Measurements from ENCODE around the gene CUL1.

CUL1 gene

DNA sequence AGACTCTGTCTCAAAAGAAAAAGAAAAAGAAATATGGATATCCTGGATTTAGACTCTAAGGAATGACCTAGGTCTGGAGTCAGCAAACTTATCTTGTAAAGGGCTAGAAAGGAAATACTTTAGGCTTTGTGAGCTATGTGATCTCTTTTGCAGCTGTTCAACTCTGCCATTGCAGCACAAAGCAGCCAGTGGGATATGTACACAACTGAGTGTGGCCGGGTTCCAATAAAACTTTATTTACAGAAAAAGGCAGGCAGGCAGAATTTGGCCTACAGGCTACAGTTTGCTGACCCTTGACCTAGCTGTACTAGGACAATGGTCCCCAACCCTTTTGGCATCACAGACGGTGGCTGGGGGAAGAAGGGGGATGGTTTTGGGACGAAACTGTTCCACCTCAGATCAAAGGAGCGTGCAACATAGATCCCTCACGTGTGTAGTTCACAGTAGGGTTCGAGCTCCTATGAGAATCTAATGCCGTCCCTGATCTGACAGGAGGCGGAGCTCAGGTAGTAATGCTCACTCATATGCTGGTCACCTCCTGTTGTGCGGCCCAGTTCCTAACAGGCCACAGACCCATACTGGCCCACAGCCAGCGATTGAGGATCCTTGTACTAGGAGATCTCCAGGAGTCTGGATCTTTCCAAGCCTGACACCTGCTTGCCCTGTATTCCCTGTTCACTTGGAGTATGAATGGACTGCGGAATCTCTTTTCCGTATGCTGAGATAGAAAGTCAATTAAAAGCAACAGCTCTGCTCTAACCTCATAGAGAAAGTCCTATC, 63.0 kb downstream of the CUL1 start:
- no peak for DNase-seq (ENCODE audit: low read depth)

DNA sequence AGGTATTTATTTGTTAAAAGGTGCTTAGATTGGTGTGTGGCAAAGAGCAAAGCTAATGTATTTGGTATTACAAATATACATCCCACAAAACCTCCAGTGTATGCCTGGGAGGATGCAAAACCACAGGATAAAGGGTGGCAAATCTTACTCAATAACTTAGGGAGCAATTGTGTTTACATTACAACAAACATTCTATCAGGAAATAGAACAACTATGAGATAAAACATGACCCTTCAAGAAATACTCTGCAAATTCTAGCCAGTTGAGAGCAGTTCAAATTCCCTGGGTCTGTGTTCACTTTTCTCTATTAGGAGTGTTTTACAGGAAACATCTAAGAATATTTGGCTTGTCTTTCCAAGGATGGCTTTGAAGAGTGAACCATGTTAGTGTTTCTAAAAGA, 64.9 kb downstream of the CUL1 start:
- DNase-seq (ENCODE audit: low read depth): no peak

DNA sequence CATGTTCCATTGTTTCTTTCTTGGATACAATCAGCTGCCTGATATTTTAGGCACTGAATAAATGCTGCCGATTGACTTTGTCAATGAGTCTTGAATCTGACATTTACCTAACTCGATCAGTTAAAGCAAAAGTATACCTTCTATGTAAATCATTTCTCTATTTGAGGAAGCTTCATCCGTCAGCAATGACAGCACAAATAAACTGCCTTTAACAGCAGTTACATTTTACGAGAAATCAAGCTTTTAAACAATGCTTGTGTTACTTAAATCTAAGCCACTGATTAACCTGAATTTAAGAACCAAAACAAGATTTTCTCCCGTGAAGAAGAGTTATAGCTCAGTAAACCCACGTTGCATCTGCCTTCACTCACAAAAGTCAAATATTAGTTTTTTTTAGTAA, 71.3 kb downstream of the CUL1 start:
- DNase-seq (ENCODE audit: low read depth): no peak

DNA sequence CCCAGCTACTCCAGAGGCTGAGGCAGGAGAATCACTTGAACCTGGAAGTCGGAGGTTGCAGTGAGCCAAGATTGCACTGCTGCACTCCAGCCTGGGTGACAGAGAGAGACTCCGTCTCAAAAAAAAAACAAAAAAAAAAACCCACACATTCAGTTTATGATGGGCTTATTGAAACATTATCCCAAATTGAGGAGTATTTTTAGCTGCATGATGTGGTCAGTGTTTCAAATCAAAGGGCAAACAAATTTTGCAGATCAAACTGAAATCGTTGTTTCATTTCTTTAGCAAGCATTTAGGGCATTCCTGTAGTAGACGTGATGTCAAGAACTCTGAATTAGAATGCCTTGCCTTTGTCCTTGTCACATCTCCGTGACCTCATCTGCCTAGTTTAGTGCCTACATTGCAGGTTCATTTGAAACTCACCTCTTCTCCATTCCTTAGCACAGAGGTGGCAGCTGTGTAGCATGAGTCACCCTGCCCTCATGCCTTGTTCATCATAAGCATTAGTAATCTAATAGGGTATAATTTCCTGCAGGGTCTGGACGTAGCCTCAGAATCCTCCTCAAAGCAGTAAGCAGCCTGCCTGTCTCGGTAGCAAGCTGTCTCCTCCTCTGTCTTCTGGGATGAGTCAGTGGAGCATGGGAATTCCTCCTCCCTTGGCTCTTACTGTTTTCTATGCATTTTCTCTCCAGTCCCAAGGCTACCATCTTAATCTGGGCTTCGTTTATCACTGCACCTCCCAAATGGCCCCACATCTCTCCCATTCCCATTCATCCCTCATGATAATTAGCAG, 73.8 kb downstream of the CUL1 start:
- DNase-seq (ENCODE audit: low read depth): peak; percentile 87

DNA sequence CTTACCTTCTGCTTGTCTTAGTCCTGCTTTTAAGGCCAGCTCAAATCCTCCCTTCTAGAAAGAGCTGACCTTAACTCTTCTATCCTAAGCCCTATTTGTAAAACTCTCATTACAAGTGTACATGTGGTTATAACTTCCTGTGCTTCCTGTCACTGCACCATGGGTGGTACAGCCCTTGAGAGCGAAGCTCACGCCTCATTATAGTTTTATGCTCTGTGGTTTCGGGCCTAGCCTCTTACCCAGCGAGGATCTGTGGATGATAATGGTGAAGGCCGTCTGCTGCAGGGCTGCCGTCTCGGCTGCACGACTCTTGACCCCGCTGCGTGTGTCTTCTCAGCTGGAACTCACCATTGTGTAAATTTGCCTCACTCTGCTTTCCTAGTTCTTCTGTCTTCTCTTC, 74.6 kb downstream of the CUL1 start:
- DNase-seq (ENCODE audit: low read depth): no peak

DNA sequence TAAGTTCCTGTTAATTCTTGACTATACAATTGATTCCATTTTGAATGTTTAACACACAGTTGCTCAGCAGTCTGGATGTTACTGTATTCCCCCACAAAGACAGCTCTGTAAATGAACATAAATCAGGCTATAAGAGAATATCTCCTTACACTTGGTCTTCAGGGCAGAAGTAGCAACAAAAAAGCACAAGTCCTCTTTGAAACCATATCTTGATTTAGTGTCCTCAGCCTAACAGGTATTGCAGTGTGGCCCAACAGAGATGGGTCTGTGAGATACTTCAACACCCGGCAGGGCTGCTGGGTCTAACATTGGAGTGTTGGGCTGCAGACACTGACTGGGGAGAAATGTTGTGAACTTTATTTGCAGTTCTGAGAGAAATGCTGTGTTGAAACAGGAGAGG, 75.8 kb downstream of the CUL1 start:
- no peak for DNase-seq (ENCODE audit: low read depth)

DNA sequence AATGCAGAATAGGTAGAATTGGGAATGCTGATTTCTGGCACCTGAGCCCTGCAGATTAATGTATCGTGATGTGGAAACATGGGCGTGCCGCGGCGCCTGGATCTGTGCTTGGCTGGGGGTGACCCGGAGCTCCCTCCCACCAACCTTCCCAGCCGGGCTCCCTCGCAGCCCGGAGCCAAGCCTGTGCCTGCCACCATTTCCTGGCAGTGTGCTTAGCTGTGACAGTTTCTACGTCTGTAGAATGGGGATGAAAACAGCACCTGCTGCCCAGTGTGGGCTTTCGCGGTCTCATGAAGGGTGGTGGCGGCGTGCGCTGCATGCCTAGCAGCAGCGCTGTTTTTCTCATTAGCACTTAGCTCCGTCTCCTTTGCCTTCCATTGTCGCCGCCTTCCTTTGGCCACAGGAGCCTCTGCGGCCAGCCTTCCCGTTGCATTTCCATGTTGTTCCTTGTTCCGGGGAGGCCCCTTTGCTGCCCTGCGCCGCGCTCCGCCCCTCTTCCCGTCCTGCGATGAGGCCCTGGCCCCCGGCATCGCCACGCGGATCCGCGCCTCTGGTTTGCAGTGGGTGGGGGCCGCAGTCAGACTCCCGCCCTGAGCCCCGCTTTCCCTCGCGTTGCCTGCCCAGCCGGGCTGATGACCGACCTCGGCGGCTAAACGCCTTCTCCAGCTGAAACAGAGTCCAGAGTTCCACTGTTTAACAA, 84.2 kb downstream of the CUL1 start:
- DNase-seq (ENCODE audit: low read depth): no peak

DNA sequence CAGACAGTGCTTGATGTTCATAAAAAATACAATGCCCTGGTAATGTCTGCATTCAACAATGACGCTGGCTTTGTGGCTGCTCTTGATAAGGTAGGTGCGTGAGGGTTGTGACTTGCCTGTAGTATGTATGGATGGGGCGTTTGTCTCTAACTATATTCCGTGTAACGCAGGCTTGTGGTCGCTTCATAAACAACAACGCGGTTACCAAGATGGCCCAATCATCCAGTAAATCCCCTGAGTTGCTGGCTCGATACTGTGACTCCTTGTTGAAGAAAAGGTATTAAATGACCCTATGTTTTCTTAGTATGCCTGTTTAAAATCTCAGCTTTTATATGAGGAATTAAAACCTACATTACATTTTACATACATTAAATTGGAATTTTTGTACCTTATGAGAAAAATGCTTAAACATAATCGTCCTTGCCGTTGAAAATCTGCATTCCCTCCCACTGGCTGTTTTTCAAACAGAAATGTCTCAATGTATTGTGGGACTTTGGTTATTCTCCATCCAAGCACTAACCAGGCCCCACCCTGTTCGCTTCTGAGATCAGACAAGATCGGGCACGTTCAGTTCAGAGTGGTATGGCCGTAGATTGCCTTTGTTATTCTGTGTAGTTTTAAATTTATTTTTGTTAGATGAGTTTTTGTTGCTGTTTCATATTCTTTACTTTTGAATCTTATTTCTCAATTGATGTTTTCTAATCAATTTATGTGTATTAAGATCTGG, 85.3 kb downstream of the CUL1 start:
- DNase-seq (ENCODE audit: low read depth): no peak

DNA sequence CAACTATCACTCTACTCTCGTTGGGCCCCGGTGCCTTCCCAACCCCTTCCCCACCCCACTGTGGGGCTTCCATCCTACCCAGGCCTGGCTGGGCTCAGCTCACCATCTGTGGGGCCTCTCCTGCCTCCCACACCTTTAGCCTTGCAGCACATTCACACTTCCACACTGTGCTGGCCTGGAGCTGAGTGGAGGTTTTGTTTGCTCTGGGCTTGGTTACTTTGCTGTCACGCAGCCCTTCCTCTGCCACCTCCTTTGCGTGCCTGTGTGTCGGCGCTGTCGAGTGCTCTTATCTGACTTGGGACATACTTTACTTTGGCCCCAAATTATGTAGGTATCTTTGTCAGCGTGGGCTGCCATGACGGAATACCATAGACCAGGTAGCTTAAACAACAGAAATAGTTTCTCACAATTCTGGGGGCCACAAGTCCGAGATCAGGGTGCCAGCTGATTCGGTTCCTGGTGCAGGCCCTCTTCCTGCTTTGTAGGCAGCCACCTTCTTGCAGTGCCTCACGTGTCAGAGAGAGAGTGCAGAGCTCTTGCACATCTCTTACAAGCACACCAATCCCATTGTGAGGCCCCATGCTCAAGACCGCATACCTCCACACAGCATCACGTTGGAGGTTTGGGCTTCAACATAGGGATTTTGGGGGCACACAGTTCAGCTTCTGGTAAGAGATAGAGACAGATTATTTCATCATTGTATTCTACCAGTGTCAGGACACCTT, 89.0 kb downstream of the CUL1 start:
- no peak for DNase-seq (ENCODE audit: low read depth)

DNA sequence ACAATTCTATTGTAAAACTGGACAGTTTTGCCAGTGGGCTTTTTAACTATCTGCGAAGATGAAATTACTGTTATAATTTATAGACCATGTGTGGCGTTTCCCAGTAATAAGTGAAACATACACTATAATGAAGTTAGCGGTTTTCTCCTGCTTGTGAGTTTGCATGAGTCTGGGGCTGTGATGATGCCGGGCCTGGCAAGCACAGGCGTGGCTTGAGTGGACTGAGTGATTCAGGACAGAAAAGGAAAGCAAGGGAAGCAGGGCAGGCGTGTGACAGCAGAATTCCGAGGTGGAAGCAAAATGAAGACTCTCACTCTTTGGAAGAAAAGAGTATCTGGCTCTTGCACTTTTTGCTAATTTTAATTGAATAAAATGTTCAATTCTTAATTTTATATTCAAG, 90.5 kb downstream of the CUL1 start:
- DNase-seq (ENCODE audit: low read depth): no peak

DNA sequence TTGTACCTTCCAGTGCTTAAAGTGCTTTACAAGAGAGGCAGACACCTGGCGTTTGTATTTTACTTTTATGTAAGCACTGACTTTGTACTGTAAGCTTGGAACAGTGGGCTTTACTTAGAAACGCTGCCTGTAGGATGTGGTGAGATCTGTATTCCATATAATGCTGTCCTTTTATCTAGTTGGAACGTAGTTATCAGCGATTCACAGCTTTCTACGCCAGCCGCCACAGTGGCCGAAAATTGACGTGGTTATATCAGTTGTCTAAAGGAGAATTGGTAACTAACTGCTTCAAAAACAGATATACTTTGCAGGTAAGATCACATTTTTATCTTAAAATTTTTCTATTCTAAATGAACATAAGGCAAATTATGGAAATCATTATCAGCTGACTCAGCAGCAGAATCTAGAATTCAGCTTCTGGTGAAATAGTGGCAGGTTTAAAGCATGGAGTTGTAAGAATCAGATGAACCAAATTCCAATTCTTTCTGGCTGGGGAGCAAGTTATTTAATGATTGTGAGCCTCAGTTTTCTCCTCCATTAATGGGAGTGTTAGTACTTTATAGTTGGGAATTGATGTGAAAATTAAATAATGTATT, 91.5 kb downstream of the CUL1 start:
- DNase-seq (ENCODE audit: low read depth): no peak

DNA sequence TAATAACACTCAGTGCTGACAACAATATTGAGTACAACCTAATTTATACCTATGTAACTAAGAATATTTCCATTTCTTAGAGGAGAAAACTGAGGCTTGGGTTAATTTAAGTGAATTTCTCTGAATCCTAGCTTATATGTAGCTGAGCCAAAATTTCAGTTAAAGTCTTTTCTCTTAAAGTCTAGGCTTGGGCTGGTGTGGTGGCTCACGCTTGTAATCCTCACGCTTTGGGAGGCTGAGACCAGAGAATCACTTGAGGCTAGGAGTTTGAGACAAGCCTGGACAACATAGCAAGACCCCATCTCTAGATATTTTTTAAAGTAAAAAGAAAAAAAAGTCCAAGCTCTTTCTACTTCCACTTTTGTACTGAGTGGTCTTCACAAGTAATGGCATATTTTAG, 92.1 kb downstream of the CUL1 start:
- DNase-seq (ENCODE audit: low read depth): no peak

DNA sequence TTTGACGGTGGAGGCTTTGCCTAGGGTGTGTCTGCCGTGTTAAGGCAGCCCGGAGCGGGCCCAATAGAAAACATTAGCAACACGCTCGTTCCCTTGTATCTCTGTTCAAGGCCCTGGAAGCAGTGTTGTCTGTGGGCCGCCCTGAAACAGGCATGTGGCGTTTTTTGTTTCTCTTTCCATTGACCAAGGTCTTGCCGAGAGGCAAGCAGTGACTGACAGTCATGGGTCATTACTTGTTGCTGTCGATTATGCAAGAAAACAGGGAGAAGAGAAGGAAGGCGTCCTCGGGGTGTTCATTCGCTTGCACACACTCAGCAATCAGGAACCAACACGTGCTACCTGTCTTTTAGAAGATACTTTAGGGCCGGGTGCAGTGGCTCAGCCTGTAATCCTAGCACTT, 92.8 kb downstream of the CUL1 start:
- DNase-seq (ENCODE audit: low read depth): no peak

DNA sequence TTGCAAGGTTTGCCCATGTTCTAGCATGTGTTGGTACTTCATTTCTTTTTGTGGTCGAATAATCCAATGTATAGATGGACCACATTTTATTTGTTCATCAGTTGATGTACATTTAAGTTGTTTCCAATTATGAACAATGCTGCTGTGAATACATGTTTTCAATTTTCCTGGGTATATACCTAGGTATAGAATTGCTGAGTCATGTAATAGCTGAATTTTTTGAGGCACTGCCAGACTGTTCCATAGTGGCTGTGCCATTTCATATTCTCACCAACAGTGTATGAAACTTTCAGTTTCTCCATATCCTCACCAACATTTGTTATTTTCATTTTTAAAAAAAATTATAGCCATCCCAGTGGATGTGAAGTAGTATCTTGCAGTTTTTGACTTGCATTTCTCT, 94.9 kb downstream of the CUL1 start:
- DNase-seq (ENCODE audit: low read depth): no peak

DNA sequence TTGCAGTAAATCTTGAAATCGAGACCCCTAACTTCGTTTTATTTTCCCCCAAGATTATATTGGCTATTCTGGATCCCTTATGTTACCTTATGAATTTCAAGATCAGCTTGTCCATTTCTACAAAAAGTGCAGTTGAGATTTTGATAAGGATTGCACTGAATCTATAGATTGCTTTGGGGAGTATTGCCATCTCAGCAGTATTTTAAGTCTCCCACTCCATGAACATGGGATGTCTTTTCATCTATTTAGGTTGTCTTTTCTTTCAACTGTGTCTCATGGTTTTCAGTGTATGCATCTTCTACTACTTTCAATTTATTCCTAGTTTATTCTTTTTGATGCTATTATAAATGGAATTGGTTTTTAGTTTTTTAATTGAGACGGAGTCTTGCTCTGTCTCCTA, 95.8 kb downstream of the CUL1 start:
- no peak for DNase-seq (ENCODE audit: low read depth)

DNA sequence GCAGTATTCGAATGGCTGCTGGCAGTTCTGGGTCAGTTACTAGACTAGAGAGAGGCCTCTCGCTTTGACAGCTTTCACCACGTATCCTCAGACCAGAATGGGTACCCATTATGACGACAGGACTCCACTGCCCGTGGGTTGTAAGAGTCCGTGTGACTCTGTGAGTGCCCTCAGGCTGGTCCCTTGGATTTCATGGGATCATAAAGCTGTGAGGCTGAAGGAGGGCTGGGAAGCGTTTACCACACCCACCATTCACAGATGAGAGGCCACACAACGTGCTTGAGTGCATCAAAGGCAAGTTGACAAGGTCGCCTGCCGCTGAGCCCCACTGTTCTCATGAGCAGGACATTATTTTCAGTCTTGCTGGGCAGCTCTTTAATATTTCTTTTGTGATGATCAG, 98.1 kb downstream of the CUL1 start:
- DNase-seq (ENCODE audit: low read depth): no peak

DNA sequence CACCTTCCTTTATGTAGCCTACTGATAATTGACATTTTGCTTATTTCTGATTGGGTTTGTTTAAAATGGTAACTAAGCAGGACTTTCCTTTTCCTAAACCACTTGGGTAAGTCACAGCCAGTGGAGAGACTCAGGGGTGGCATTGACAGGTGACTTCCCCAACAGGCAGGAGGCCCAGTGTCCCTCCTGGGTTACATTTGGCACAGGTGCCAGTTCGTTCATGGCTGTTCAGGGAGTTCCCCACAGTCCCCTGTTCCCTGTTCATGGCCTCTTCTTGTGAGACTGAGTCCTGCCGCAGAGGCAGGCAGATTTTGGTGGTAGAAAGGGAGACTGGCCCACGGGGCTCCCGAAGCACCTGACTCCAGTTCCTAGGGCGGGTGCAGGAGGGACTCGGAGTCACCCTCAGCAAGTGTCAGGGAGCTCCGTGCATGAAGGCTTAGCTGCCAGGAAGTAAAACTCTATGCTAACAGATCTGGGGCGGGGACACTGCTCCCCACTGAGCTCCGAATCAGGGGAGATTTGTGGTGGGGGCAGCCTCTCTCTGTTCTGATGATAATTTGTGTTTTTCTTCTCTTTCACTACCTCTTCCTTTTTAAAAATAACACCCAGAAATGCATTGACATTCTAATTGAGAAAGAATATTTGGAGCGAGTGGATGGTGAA, 101.3 kb downstream of the CUL1 start:
- no peak for DNase-seq (ENCODE audit: low read depth)

DNA sequence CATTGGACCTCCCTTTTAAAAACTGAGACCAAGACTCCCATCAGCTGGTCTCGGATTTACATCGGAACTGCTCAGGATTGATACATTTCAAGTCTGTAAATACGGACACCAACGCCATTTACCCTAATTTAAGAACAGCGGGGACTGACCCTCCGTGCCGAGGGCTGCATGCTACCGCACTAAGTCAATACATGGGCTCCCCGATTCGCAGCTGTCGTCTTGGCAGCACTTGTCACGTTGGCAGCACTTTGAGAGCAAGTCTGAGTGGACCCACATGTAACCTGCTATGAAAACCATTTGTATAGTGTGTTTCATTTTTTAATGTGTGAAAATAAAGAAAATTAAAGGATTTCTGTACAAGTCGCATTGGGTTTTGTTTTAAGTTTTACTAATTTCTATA, 102.0 kb downstream of the CUL1 start:
- no peak for DNase-seq (ENCODE audit: low read depth)

DNA sequence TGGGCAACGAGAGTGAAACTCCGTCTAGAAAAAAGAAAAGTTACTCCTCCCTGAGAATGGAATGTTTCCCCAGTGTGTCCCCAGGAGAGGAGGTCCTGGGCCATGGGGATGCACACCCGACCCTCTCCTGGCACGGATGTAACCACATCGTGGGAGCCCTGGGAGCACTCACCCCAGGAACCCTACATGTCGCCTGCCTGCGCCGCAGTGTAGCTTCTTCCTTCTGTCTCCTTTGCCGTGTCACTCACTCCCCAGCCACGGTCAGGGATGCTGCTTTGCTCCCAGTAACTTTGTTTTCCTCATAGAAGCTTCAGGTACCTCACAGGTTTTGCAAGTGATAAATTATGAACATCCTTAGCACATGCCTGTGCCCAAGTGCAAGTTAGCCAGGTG, 103.4 kb downstream of the CUL1 start:
- DNase-seq (ENCODE audit: low read depth): no peak

DNA sequence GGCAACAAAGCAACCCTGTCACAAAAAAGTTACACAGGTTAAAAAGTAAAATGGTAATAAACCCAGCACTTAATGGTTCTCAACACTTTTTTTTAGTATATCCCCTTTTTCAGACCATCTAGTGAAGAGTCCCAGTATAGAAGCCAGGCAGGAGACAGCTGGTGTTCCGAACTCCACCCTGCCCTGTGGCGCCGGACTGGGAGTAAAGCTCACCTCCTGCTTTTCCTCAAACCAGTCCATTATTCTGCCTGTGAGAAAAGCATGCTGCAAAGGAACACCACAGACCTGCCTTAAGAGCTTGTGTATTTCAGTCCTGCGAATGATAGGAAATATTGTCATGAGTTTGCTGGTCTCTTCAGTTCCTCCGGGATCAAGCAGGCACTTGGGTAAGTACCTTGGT, 104.4 kb downstream of the CUL1 start:
- no peak for DNase-seq (ENCODE audit: low read depth)

Data from non-pigmented ciliary epithelial cell (primary cell).